ENCODE measurements around the gene SLC38A4. TPM values are rescaled to one million over a fixed set of nuclear protein-coding genes. Genes with fewer than 3 reads are reported as not detected.

SLC38A4 gene
- total RNA-seq, 1 experiment from 2014 or later = 0.23 TPM

DNA sequence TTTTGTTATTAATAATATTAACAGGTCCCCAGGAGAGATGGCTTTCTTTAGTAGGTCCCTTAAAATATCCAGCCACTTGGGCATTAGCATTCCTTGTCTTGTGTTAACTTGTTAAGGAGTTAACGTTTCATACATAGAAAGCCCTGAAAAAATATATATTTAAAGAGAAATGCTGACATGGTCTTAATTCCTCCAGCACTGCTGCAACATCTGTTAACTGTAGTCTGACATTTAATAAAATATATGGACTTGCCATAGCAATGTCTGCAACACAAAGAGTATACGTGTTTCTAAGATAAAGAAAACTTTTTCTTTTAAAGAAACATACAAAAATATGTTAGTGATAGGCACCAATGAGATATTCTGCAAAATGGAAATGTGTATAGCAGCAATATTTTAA, 10.0 kb downstream of the SLC38A4 start:
- no peak for DNase-seq (ENCODE audit: low read depth)

DNA sequence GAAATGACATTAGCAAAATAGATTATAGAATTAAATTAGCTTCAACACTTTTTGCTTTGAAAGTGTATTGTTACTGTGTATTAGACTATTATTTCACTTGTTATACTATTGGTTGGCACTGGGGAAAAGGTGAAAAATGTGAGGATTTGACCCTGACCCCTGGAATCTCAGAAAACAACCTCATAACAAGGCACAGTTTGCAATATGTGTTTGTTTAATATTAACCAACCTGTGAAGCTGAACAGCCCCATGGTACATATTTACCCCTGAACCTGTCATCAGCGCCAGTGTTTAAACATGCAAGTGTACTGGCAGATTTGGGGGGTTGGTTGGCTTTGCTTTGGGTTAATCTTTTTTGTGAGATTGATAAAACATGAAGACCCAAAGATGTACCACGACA, 11.7 kb downstream of the SLC38A4 start:
- DNase-seq (ENCODE audit: low read depth) = no peak

DNA sequence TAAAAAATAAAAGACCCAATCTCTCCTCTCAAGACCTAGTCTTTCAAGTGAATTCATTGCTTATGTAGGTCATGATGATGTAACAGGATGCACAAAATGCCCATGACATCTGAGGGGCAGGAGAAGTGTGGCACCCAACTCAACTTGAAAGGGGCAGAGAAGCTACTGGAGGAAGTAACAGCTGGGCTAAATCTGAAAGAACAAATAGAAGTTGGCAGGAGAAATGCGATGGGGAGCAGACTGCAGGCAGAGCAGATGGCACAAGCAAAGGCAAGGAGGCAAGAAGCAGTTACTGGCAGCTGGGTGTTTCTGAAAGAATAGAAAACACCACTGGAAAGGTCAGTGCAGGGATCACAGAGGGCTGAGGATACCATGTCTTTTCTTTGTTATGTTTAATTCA, 14.6 kb downstream of the SLC38A4 start:
- DNase-seq (ENCODE audit: low read depth) = no peak

DNA sequence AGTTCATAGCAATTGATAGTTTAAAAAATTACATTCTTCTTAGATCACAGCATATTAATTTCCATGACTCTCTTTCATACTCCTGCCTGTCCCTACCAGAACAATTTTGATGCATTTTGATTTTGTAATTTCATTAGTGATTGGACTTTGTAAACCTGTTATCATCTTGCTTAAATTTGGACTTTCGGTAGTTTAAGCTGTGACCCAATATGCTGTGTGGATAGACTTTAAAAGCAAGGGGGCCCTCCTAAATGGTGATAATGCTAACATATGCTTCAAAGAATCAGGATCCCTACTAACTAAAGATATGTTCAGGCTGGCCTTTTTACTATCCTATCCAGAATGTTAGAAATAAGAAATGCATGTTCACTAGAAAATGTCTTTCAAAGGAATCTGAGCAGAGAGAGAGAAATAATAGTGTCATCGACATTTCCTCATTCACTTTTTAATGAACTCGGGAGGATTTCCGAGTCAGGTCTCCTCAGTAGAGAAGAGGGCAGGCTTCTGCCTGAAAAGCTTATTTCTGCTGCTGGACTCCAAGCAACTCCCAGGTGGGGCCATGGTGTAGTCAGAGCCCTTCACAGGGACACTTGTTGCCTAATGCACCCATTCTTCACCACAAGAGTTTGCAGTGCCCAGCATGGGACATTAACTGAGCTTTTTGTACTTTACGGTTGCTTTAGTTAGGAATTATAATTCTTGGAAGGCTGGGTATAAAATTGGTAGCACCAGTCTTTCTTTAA, 16.7 kb downstream of the SLC38A4 start:
- no peak for DNase-seq (ENCODE audit: low read depth)

DNA sequence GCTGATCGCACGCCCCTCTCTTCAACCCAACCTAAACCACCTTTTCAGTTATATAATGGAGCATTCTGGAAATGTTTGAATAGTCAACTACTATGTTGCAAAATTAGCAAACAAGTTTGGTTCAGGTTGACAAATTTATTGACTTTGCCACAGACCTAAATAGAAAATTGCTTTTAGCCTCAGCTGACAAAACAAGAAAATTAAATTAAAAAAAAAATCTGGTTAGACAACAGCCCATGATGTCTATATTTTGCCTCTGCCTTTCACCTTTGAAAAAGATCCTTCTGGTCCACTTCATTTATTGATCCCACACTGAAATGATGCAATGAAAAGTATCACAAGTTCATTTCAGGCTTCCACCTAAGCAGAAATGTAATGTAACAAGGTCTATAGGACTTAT, 17.5 kb downstream of the SLC38A4 start:
- DNase-seq (ENCODE audit: low read depth) = no peak

DNA sequence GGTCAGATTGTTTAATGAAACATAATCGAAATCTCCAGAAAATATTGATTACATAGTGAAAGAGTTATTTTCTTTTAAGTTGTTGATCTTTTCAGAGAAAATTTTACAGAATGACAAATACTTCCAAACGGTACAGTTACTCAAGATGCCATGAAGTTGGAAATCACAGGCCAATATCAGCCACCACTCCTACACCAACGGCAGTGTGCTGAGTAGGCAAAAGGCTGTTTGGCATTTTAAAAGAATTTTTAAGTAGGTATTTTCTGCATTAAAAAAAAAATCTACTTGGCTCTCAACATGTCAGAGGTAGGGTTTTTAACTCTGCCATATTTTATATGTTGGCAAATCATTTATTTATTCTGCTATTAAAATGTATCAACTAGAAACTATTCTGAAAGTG, 21.7 kb downstream of the SLC38A4 start:
- no peak for DNase-seq (ENCODE audit: low read depth)

DNA sequence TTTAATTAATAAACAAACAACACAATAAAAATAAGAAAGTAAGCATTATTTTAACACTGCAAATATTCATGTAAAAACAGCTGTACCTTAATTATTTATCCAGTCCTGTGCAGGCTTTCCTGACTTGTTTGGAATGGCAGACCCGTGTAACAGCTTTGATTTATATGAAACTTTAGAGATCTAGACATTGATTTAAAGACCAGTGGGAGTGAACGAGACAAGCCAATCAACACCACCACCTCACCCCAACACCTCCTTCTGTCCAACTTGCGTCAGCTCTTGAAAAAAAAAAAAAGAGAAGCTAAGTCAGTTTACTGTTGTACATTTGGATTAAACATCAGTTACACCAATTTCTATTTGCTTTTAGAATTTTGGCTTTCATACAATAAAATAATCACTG, 22.3 kb downstream of the SLC38A4 start:
- no peak for DNase-seq (ENCODE audit: low read depth)

DNA sequence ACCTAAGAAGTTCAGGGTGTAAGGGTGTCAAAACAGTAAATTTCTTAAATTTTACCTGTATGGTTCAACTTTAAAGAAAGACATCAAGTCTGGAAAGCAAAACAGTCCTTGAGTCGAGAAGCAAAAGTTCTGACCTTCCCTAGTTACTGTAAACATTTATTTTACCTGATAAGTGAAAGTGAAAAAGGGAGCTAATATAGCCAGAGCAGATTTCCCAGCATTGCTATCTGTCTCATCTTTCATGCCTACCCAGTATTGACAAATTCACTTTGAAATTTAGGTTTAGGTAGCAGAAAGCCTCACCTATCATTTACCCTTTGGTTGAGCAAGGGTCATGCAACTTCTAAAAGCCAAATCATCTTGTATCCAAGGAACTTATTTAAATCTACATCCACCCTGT, 24.5 kb downstream of the SLC38A4 start:
- DNase-seq (ENCODE audit: low read depth) = no peak

DNA sequence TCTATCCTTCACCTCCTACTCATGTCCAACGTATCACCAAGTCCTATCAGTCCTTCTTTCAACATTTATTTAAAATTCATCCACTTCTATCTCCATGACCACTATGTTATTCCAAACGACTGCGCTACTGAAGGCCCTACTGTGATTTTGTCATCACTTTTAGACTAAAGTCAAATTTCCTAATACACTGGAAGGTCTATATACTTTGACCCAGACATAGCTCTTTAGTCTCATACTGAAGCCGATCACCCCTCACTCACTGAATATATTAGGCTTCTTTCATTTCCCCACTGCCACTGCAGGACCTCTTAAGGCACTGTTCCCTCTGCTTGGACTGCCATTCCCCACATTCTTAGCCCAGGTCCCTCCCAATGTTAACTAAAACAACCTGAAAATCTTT, 25.6 kb downstream of the SLC38A4 start:
- DNase-seq (ENCODE audit: low read depth) = no peak

DNA sequence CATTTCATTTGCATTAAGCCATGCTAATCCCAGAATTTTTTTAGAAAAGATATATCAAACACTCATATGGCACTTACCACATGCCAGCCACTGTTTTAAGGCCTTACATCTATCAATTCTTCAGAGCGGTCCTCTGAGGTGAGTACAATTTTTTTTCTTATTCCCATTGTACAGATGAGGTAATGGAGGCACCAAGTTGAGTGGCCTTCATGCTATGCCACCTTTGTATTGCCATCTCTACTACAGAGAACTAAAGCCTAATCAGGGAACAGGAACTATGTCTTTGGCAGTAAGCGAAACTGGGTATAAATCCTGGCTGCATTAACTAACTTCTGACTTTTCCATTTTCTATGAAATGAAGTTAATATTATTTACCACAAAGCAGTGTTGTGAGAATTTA, 27.1 kb downstream of the SLC38A4 start:
- DNase-seq (ENCODE audit: low read depth) = no peak

DNA sequence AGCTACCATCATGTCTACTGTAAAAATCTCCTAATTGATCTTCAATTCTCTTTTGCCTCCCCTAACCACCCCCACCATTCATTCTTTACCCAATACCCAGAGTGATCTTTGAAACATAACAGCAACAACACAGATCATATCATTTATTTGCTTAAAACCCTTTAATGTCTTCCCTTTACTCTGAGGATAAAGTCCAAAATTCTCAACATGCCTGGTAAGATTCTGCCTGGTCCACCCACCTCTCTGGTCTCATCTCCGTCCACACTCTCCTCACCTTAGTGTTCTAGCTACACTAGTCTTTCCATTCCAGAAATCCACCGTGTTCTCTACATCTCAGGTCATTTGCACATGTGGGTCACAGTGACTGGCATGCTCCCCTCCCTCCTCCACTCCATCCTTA, 27.7 kb downstream of the SLC38A4 start:
- DNase-seq (ENCODE audit: low read depth) = no peak

DNA sequence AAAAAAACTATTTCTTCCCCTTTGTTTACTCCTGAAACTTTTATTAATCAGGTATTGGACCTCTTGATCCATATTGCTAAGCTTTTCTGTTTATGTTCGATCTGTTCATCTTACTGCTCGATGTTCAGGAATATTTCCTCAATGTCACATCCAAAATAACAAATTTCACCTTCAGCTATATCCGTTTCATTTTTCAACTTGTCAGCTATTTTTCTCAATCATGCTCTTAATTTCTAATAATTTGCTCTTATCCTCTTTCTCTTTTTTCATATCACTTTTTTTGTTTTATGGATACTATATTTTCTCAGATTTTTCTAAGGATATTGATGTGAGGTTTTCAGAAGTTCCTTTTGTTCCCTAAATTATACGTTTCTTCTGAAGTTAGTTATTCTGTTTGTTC, 29.8 kb downstream of the SLC38A4 start:
- DNase-seq (ENCODE audit: low read depth) = no peak

DNA sequence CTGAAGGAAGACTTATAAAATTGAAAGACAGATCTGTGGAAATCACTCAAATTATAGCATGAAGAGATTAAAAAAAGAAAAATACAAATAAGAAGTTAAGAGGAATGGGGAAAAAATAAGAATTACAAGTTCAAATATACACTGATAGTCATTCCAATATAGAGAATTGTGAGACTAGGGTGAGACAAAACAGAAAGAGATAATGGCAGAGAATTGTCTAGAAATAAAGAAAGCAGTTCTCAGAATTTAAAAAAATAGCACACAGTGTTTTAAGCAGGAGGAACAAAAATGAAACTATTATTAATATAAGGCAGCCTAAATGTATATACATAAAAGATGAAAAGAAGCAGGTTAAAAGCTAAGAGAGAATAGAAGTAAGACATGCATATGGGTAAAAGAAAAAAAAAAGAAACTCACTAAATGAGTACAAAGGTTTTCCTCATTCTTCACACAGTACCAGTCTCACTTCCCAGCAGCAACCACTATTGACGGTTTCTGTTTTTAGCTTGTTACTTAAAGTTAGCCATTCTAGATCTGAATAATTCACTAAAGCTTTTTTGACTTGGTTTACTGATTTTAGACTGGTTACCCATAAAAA, 31.1 kb downstream of the SLC38A4 start:
- no peak for DNase-seq (ENCODE audit: low read depth)

DNA sequence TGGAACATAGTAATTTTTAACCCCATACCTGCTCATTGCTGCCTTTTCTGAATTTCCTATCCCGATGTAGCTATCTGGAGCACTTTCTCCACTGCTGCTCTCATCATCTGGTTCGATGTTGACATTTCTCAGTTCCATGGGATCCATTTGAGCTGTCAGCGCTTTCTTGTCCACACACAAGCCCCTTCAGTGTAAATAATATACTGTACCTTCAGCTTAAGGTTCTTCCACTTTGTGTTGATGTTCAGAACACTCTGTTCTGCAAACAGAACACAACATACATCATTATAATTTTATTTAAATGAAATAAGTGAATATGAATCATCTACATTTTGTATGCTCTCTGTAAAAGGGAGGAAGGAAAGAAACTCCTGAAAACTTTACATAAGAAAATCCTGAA, 32.9 kb downstream of the SLC38A4 start:
- no peak for DNase-seq (ENCODE audit: low read depth)

DNA sequence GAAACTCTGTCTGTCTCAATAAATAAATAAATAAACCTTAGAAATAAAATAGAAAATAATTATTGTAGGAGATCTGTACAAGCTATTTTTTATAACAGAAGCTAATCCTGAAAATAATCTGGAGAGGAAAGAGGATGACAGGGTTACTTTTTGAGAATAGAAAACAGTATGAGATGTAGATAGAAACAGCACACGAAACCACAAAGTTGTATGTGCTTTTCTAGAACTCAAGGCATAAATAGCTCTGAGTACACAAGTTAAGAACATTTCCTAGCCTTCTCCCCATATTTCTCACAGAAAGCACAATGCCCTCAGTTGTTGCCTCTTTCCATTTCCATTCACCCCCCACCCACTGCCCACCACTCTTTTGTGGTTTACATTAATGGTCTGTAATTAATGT, 35.7 kb downstream of the SLC38A4 start:
- no peak for DNase-seq (ENCODE audit: low read depth)

DNA sequence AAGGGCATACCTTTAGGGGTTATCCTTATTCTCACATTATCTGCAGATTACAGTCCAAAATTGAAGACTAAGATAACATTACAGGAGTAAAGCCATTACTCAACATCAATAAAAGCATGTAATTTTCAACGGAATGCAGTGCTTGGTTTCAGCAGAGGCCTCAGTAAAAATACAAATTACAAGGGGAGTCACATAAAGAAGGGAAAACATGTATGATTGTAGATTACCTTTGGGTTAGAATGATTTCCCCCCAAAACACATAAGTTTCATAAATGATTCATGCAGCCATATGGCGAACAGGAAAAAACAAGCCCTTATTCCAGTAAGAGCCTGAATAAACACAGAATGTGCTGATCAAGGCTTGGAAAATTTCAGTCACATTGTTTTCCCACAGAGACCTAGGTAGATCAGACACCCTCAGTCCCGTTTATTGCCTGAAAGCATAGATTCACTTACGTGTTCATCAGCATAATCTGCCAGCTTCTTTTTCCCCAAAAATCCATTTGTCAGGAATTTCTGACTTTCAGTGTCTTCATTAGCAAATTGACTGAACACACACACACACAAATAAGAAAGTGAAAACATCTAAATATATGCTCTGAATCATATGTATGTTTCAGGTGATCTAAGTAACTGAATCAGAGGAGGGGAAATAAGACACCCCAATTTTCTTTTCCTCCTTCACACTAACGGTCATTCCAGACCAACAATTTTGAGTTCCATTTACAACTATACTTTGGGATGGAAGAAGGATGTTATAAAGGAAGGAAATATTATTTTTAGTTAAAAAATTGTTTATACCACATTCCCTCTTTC, 37.5 kb downstream of the SLC38A4 start:
- DNase-seq (ENCODE audit: low read depth) = no peak

DNA sequence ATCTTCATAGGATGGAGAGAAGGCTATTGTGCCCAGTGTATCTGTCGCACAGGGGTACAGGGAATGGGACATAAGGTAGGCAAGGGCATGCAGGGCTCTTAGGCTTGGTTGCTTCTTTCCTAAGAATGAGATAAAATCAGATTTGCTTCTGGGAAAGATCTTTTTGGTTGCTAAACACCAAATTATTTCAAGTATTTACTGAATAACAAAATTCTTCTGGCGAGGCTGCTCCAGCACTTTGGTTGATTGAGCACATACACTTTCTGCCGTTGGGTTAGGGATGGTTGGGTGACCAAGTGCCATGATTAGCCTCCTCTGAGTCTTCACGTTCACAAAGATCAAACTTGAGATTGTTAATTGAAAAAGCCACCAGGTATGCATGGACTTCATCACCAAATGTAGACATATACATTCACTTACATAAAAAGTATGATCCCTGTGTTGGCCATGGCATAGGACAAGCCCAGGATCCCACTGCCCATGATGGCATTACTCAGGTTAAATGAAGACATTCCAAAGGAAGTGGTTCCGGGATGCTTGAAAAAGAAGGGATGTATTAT, 38.2 kb downstream of the SLC38A4 start:
- DNase-seq (ENCODE audit: low read depth) = no peak

DNA sequence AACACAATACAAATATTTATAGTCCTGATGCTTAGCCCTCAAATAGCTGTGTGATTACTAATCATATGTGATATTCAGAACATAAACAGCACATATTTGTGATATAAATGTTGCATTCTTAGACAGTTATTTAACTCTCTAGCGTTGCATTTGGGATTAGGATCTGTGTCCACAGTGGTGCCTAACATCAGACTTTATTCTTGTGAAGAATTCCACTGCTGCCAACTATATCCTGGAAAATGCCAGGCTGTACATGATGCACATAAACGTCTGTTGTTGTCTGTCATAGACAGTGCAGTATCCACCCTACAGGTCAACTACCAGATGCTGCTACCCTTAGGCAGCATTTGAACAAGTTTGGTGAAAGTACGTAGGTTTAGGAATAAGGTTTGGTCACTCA, 39.0 kb downstream of the SLC38A4 start:
- no peak for DNase-seq (ENCODE audit: low read depth)

DNA sequence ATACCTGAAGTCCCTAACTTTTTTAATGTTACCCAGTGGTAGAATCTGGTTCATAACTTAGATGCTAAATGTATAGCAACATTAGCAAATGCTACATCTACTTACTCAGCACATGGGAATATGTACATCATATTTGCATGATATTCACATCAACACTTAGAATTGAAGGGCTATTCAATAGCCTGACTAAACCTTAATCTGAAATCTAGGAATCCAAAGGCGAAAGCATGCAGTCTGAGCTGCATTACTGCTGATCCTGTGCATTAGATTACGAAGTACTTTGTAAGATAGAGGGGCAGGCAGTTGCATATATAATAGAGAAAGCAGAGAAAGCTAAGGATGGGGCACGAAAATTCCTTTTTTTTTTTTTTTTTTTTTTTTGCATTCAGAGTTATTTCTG, 40.4 kb downstream of the SLC38A4 start:
- no peak for DNase-seq (ENCODE audit: low read depth)

DNA sequence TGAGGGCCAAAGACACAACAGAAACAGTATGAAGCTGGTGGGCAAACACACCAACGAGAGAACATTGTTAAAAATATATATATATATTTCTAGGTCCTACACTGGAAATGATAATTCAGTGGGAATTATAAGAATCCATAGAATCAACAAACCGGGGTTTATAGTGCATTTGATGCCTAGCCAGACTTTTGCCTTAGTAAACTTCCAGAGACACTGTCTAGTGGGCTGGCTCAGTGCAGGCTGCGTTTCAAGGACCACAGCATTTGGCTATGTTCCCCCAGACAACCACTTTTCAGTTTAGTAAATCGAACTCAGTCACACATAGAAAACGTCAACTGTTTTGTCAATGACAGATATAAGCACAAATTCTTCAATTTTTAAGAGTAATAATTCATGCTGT, 41.9 kb downstream of the SLC38A4 start:
- no peak for DNase-seq (ENCODE audit: low read depth)

DNA sequence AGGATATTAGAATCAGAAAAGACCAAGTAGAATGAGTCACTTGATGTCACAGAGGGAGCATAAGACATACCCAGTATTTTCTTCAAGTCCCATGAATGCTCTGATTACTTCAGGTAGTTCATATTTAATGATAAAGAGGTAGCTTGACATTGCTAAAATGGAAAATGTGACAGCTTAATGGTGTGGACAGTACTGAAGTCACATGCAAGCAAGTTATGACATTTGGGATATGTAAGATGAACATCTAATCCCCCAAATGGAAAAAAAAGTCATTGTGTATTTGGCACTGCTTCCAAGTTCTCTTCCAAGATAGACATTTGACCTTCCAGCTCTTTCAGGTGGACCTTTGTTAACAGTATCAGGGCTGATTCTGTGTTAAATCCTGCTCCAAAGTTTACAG, 45.9 kb downstream of the SLC38A4 start:
- no peak for DNase-seq (ENCODE audit: low read depth)

DNA sequence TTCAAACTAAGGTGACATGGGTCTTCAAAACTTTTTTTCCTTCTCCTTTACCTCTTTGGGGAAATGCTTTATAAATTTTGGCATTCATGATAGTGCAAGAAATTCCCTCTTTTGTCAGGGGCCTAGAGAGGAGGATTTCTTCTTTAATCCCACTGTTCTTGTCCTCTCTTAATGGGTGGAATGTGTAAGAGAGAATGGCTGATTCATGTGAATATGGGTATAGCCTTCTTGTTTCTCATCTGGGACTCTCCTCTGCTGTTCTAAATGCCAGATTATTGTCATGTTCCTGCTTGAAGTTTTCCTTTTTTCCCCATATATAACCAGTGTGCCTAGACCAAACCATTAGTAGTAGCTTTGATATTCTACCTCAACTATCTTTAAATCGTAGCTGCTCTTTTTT, 46.7 kb downstream of the SLC38A4 start:
- DNase-seq (ENCODE audit: low read depth) = no peak

DNA sequence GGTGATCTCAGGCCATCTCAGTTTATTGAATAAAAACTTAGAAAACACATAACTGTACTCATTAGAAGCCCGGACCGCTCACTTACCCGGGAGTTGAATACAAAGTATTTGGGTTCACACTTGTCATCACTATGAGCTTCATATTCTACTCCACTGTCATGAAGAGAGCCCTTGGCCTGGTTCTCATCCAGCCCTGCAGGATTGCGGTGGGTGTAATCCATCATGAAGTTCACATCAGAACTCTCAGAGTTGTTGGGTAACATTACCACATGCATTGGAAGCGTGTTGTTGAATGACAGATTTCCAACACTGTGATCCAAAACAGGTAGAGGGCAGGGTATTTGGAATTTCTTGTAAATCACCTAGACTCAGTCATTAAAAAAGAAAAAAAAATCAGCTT, 47.4 kb downstream of the SLC38A4 start:
- no peak for DNase-seq (ENCODE audit: low read depth)
